Neuronal stem cell (in vitro differentiated cells): ENCODE measurements around the gene LRRN4.
A peak's percentile ranks its signal among the peaks of the same experiment; 100 is the strongest.
"Not testable (repeated sequence)": the region's sequence is repeated elsewhere in the genome, so short reads cannot be mapped to it uniquely, and the experiment has no call there.

ENCODE experiments used
- DNase-seq: peaks from one replicate; pipeline ENCODE4 v3.0.0-alpha.2; 2013; ENCODE audit warnings: low spot score
- H2AFZ ChIP-seq: one replicate; pipeline ENCODE4 v1.6.1; 2013; ENCODE audit warnings: mild to moderate bottlenecking, low read length, inconsistent platforms
- H2AK5ac ChIP-seq: 2 replicates; pipeline ENCODE4 v1.6.1; 2013; ENCODE audit warnings: low read depth, mild to moderate bottlenecking, inconsistent platforms, low read length, moderate library complexity, mixed read lengths
- H2BK120ac ChIP-seq: 2 replicates; pipeline ENCODE4 v1.6.1; 2013; ENCODE audit warnings: low read depth, mild to moderate bottlenecking, inconsistent platforms, low read length, moderate library complexity, mixed read lengths
- H2BK12ac ChIP-seq: one replicate; pipeline ENCODE4 v1.6.1; 2013; ENCODE audit warnings: low read length, inconsistent platforms
- H2BK15ac ChIP-seq: 2 replicates; pipeline ENCODE4 v1.6.1; 2013; ENCODE audit warnings: mild to moderate bottlenecking, low read length, inconsistent platforms, mixed read lengths
- H2BK5ac ChIP-seq: one replicate; pipeline ENCODE4 v1.6.1; 2013; ENCODE audit warnings: inconsistent platforms, mild to moderate bottlenecking, low read length, moderate library complexity
- H3K14ac ChIP-seq: one replicate; pipeline ENCODE4 v1.6.1; 2013; ENCODE audit warnings: low read length, inconsistent platforms
- H3K18ac ChIP-seq: 2 replicates; pipeline ENCODE4 v1.6.1; 2013; ENCODE audit warnings: low read length, inconsistent platforms
- H3K23ac ChIP-seq: 2 replicates; pipeline ENCODE4 v1.6.1; 2013; ENCODE audit warnings: low read depth, mild to moderate bottlenecking, mixed read lengths, low read length, inconsistent platforms; ENCODE audit not compliant: poor library complexity
- H3K27ac ChIP-seq: replicated peaks from 3 replicates; pipeline ENCODE4 v1.5.1; 2013; ENCODE audit warnings: low read length, inconsistent platforms
- H3K27me3 ChIP-seq, 3 experiments: 2 replicates each; pipeline ENCODE4 v1.6.1; 2013; ENCODE audit warnings: low read length in 3 of 3, mild to moderate bottlenecking in 2 of 3, inconsistent platforms in 1 of 3, low read depth in 1 of 3, mixed read lengths in 1 of 3, moderate library complexity in 1 of 3; ENCODE audit not compliant: control insufficient read depth in 3 of 3, insufficient read depth in 3 of 3
- H3K36me3 ChIP-seq, 2 donors: replicated peaks in 1 of 2; 2 replicates each; pipeline ENCODE4 v1.6.1; 2013; ENCODE audit warnings: low read length in 2 of 2; ENCODE audit not compliant: control insufficient read depth in 2 of 2, insufficient read depth in 2 of 2
- H3K4ac ChIP-seq: 2 replicates; pipeline ENCODE4 v1.6.1; 2013; ENCODE audit warnings: inconsistent platforms, mild to moderate bottlenecking, low read length, moderate library complexity
- H3K4me1 ChIP-seq, 2 donors: 1 replicate in 1 of 2; 2 replicates in 1 of 2; pipeline ENCODE4 v1.6.1; 2013; ENCODE audit warnings: low read length in 2 of 2, low read depth in 1 of 2; ENCODE audit not compliant: control insufficient read depth in 2 of 2, insufficient read depth in 1 of 2
- H3K4me2 ChIP-seq: one replicate; pipeline ENCODE4 v1.6.1; 2013; ENCODE audit warnings: mild to moderate bottlenecking, low read length, inconsistent platforms; ENCODE audit not compliant: insufficient read depth, poor library complexity, severe bottlenecking
- H3K4me3 ChIP-seq, 2 donors: 2 replicates each; pipeline ENCODE4 v1.5.1; 2013; ENCODE audit warnings: low read length in 2 of 2, mild to moderate bottlenecking in 2 of 2, inconsistent platforms in 1 of 2, moderate library complexity in 1 of 2
- H3K79me1 ChIP-seq: one replicate; pipeline ENCODE4 v1.6.1; 2013; ENCODE audit warnings: low read depth, mild to moderate bottlenecking, inconsistent platforms, low read length, moderate library complexity
- H3K9ac ChIP-seq: one replicate; pipeline ENCODE4 v1.6.1; 2013; ENCODE audit warnings: mild to moderate bottlenecking, low read depth, low read length, inconsistent platforms; ENCODE audit not compliant: poor library complexity
- H3K9me3 ChIP-seq, 2 donors: replicated peaks in 1 of 2; 2 replicates each; pipeline versions ENCODE3 to v1.6.1; 2013; ENCODE audit warnings: low read length in 2 of 2, mild to moderate bottlenecking in 2 of 2, inconsistent platforms in 1 of 2, low read depth in 1 of 2, mixed read lengths in 1 of 2, moderate library complexity in 1 of 2; ENCODE audit not compliant: control insufficient read depth in 2 of 2, insufficient read depth in 1 of 2
- H4K8ac ChIP-seq: one replicate; pipeline ENCODE4 v1.6.1; 2013; ENCODE audit warnings: low read depth, mild to moderate bottlenecking, inconsistent platforms, low read length, moderate library complexity
- H4K91ac ChIP-seq: one replicate; pipeline ENCODE4 v1.6.1; 2013; ENCODE audit warnings: low read length, low read depth, mild to moderate bottlenecking, inconsistent platforms; ENCODE audit not compliant: poor library complexity
- WGBS, 2 donors: extraction: QIAGEN DNeasy Blood & Tissue Kit; methylation state at CpG; one replicate each; pipeline ENCODE4 v1.1.7; 2013; ENCODE audit warnings: missing lambda C conversion rate in 2 of 2, mixed read lengths in 1 of 2; ENCODE audit not compliant: insufficient read length in 2 of 2, insufficient replicate concordance in 1 of 2; ENCODE audit errors: extremely low coverage in 2 of 2; 5-methylcytosine and 5-hydroxymethylcytosine counted together

LRRN4 gene

DNA sequence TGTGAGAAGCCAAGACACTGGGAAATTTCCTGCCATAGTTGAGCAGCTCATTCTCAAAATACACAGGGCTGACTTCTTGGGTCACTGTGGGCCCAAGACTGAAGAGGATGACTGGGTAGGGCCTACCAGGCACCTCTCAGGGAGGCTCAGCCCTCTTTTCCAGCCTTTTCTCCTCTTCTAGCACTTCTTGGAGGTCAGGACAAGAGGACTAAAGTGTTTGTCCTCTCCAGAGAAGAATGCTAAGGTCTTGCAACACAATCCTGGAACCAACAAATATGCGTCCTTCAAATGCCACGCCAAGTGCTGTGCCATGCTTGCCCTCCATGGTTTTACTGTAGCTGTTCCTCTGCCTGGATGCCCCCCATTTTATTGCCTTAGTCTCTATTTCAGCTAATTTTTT is 3.3 kb upstream of the LRRN4 start:
- no peak overlapping the region for H3K9ac ChIP-seq

DNA sequence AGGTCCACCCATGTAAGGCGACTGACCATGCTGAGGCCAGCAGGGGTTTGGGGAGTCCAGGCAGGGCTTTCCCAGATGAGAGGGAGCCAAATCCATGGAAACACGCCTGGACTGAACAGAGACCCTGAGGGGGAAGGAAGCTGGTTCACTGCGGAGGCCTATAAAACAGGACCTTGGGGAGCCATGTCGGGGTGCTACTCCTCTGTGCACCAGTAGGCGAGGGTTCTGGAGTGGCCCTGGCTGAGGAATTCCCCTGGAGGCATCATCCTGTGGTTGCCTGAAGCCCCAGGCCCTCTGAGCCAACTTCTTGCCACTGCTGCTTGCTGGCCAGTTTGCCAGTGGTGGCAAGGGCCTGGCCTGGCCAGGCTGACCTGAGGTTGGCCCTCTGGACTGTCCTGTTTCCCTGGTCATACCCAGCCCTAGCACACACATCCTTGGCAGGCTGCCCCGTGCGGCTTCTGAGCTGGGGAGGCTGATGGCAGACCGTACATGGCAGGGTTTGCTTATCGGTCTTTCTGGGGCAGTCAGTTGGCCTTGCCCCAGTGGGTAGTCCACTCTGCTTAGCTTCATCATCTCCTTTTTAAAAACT is 2.2 kb upstream of the LRRN4 start:
- no peak overlapping the region for H2AFZ ChIP-seq
- no peak overlapping the region for H2BK120ac ChIP-seq
- no peaks in the 10 kb centered on the region for H3K9me3 ChIP-seq
- peak overlapping the region; percentile 46 for H3K18ac ChIP-seq
- no peak overlapping the region for H2AK5ac ChIP-seq
- H3K4me3 ChIP-seq = no peak overlapping the region
- H3K23ac ChIP-seq = no peak overlapping the region
- no peak overlapping the region for H3K27ac ChIP-seq
- no peaks in the 10 kb centered on the region for H3K36me3 ChIP-seq
- H2BK5ac ChIP-seq = no peak overlapping the region
- no peak overlapping the region for H4K91ac ChIP-seq
- H2BK15ac ChIP-seq = no peak overlapping the region
- no peaks in the 10 kb centered on the region for H3K79me1 ChIP-seq
- H3K27me3 ChIP-seq = peaks cover 13 to 66% (median 31%) of the 10 kb centered on the region in 3 experiments
- H3K4ac ChIP-seq = no peak overlapping the region
- H3K4me1 ChIP-seq = peaks cover 4 to 6% of the 10 kb centered on the region in 2 donors
- H2BK12ac ChIP-seq = no peak overlapping the region
- no CpG with 5 or more reads among the region's 9 CpGs for WGBS, 2 donors
- no peak for DNase-seq
- peak overlapping the region; percentile 72 for H3K14ac ChIP-seq
- H3K4me2 ChIP-seq = no peak overlapping the region
- no peak overlapping the region for H3K9ac ChIP-seq
- no peak overlapping the region for H4K8ac ChIP-seq

More for the DNA sequence above, 3.3 kb upstream of the LRRN4 start:
- no peak overlapping the region for H3K4ac ChIP-seq
- no peaks in the 10 kb centered on the region for H3K79me1 ChIP-seq
- no peak overlapping the region for H2BK12ac ChIP-seq
- H3K4me1 ChIP-seq = peaks cover under 1 to 6% of the 10 kb centered on the region in 2 donors
- H3K14ac ChIP-seq = no peak overlapping the region
- no peaks in the 10 kb centered on the region for H3K9me3 ChIP-seq
- no peak overlapping the region for H3K18ac ChIP-seq
- no peak overlapping the region for H3K4me3 ChIP-seq
- H3K36me3 ChIP-seq = no peaks in the 10 kb centered on the region
- H4K91ac ChIP-seq = no peak overlapping the region
- H2AFZ ChIP-seq = no peak overlapping the region
- no peak overlapping the region for H3K23ac ChIP-seq
- H2AK5ac ChIP-seq = no peak overlapping the region
- no peak overlapping the region for H2BK15ac ChIP-seq
- H3K27ac ChIP-seq = no peak overlapping the region
- no CpG with 5 or more reads among the region's 2 CpGs for WGBS, 2 donors
- no peak overlapping the region for H3K4me2 ChIP-seq
- no peak overlapping the region for H4K8ac ChIP-seq
- DNase-seq = no peak
- H2BK120ac ChIP-seq = no peak overlapping the region
- no peak overlapping the region for H2BK5ac ChIP-seq
- H3K27me3 ChIP-seq = peaks cover 5 to 56% (median 20%) of the 10 kb centered on the region in 3 experiments

DNA sequence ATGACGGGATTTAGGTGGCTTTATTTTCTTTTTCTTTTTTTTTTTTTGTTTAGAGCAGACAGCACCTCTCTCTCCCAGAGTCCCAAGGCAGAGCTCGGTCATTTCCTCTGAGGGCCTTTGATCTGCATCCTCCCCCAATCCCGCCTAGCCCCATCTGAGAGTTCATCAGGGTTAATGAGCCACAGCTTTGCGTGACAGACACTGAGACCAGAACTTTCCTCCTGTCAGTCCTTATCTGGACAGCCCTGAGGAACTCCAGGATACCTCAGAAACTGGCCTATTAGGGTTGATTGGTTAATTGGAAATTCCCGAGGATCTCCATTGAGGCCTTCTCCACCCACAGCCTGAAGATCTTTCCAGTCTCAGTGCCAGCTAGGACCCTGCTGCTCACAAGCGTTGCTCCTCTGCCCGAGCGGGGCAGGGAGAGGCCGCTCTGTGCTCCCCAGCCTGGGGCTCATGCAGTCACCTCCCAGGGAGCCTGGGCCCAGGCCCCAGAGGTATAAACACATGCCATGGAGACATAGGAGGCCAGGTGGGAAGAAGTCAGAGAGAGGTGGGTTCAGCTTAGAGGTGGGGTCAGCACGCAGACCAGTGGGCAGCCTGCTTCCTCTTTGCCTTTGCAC is 1.4 kb upstream of the LRRN4 start:
- no peak overlapping the region for H3K27ac ChIP-seq

GRCh38 chr20:6054689-6055051 is 810 bp upstream of the LRRN4 start:
- H3K27ac ChIP-seq, H3K4me1 ChIP-seq, H3K4ac ChIP-seq, H3K4me2 ChIP-seq, H2AK5ac ChIP-seq, H4K8ac ChIP-seq, H2BK15ac ChIP-seq, H3K23ac ChIP-seq, H2BK120ac ChIP-seq, H3K9ac ChIP-seq, H3K4me3 ChIP-seq, H2AFZ ChIP-seq, H3K14ac ChIP-seq, H2BK5ac ChIP-seq, H4K91ac ChIP-seq, H3K36me3 ChIP-seq, H3K9me3 ChIP-seq, DNase-seq, H3K79me1 ChIP-seq, H2BK12ac ChIP-seq, H3K18ac ChIP-seq: not testable (repeated sequence)
- no CpG with 5 or more reads among the region's 4 CpGs for WGBS, 2 donors
- H3K27me3 ChIP-seq = peaks cover 13 to 80% (median 42%) of the 10 kb centered on the region in 3 experiments

More for the DNA sequence above, 1.4 kb upstream of the LRRN4 start:
- no peaks in the 10 kb centered on the region for H3K79me1 ChIP-seq
- H3K18ac ChIP-seq = no peak overlapping the region
- H2BK120ac ChIP-seq = no peak overlapping the region
- H3K9ac ChIP-seq = no peak overlapping the region
- no peak overlapping the region for H3K14ac ChIP-seq
- H3K27me3 ChIP-seq = peaks cover 13 to 74% (median 39%) of the 10 kb centered on the region in 3 experiments
- no peak overlapping the region for H3K4ac ChIP-seq
- H3K9me3 ChIP-seq = no peaks in the 10 kb centered on the region
- no peak overlapping the region for H2BK5ac ChIP-seq
- no peak overlapping the region for H2BK15ac ChIP-seq
- H3K36me3 ChIP-seq = no peaks in the 10 kb centered on the region
- H3K4me2 ChIP-seq = no peak overlapping the region
- peaks cover 4 to 6% of the 10 kb centered on the region in 2 donors for H3K4me1 ChIP-seq
- H2AK5ac ChIP-seq = no peak overlapping the region
- no peak overlapping the region for H2AFZ ChIP-seq
- H4K91ac ChIP-seq = no peak overlapping the region
- H3K23ac ChIP-seq = no peak overlapping the region
- H3K4me3 ChIP-seq = no peak overlapping the region
- H4K8ac ChIP-seq = no peak overlapping the region
- DNase-seq = no peak
- no CpG with 5 or more reads among the region's 10 CpGs for WGBS, 2 donors
- no peak overlapping the region for H2BK12ac ChIP-seq
